DOHH2 (cell line): ENCODE results near the gene HMCES.

Experiments
- EZH2phosphoT487 ChIP-seq: fragments of 200-600 bp; sonication (generic); IDR thresholded peaks from 2 replicates; pipeline ENCODE4 v1.6.1; 2017; ENCODE audit warnings: borderline replicate concordance, mild to moderate bottlenecking, antibody characterized with exemption, low read length, moderate library complexity, mixed read lengths
- TF ChIP-seq, protein P1 (sequence below): fragments of 200-600 bp; sonication (generic); IDR thresholded peaks from one replicate; pipeline ENCODE4 v1.5.1; 2014; ENCODE audit warnings: antibody characterized with exemption, mild to moderate bottlenecking, low read depth, low read length; ENCODE audit not compliant: poor library complexity, severe bottlenecking

DNA sequence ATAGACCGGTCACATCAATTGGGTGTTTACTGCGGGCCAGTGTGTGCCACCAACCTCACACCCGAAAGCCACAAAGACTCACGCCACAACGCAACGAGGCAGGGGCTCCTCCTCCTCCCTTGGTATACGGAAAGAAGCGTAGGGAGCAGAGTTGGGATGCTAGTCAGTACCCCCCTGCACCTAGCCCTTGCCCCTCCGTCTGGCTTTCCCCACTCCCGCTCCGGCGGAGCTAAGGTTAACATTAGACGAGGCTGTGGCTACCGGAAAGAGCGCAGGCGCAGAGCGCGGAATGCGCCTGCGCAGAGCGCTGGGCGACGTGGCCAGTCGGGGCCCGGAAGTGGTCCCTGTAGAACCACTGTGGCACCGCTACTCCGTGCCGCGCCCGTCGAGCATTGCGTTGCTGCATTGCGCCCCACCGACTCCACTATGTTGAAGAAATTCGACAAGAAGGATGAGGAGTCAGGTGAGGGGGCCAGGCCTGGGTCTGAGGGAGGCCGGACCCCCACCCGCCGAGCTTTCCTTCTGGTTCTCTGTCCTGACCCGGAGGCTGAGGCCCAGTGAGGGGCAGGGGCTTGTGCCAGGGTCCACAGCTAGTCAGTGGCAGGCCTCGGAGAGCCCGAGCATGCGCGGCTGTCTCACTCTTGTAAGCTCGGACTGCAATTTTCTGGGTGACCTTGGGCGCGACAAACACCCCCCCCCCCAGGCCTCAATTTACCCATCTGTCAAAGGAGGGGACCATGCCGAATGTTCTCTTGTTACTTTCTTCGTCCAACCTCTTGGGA lies 29.2 kb upstream of the HMCES start, which contains the start of gene COPG1:
- TF ChIP-seq, protein P1, sequence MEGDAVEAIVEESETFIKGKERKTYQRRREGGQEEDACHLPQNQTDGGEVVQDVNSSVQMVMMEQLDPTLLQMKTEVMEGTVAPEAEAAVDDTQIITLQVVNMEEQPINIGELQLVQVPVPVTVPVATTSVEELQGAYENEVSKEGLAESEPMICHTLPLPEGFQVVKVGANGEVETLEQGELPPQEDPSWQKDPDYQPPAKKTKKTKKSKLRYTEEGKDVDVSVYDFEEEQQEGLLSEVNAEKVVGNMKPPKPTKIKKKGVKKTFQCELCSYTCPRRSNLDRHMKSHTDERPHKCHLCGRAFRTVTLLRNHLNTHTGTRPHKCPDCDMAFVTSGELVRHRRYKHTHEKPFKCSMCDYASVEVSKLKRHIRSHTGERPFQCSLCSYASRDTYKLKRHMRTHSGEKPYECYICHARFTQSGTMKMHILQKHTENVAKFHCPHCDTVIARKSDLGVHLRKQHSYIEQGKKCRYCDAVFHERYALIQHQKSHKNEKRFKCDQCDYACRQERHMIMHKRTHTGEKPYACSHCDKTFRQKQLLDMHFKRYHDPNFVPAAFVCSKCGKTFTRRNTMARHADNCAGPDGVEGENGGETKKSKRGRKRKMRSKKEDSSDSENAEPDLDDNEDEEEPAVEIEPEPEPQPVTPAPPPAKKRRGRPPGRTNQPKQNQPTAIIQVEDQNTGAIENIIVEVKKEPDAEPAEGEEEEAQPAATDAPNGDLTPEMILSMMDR, result no peak
- TF ChIP-seq EZH2phosphoT487, result no peak
